OCI-LY3 (cell line): ENCODE data around the gene RSPH1.

Experiments
- CTCF ChIP-seq: fragments of 200-600, 300-600 bp; sonication (generic); IDR thresholded peaks from 2 replicates; pipeline ENCODE4 v1.5.1; 2014; ENCODE audit warnings: antibody characterized with exemption, low read length, low read depth
- EZH2phosphoT487 ChIP-seq: fragments of 200-600 bp; shearing (Covaris generic); IDR thresholded peaks from 2 replicates; pipeline ENCODE4 v1.6.1; 2018; ENCODE audit warnings: antibody characterized with exemption, mixed run types, low read depth

- TF ChIP-seq CTCF (no peak), EZH2phosphoT487 (no peak)
Observed at GRCh38 chr21:42489006-42489563, 6.9 kb downstream of the RSPH1 start.
